Stimulated activated CD4-positive, alpha-beta T cell treated with anti-CD3 and anti-CD28 coated beads, Interleukin-4, amount 100 ng/mL, for 24 hours (primary cell): Measurements from ENCODE around the gene POLG.
"Not testable (repeated sequence)": the region's sequence is repeated elsewhere in the genome, so short reads cannot be mapped to it uniquely, and the experiment has no call there.

ENCODE experiments used
- DNase-seq: peaks from one replicate; pipeline ENCODE4 v3.0.0-alpha.2; 2020

Gene POLG

DNA sequence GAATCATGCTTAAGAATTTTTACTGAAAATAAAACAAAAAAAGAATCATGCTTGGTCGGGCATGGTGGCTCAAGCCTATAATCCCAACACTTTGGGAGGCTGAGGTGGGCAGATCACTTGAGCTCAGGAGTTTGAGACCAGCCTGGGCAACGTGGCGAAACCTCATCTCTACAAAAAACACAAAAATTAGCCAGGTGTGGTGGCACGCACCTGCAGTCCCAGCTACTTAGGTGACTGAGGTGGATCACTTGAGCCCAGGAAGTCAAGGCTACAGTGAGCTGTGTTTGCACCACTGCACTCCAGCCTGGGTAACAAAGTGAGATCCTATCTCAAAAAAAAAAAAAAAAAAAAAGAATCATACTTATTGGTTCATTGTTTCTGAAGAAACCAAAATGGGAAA is 57.3 kb downstream of the POLG start:
- DNase-seq = not testable (repeated sequence)
